A549 (cell line): ENCODE results near the gene CNTNAP2. TPM values are rescaled to one million over a fixed set of nuclear protein-coding genes. Genes with fewer than 3 reads are reported as not detected.

Experiments used
- ATAC-seq, 2 experiments: fragments of 200-7000 bp in 1 of 2; fragments of >200 bp in 1 of 2; cut with Nextera tagmentation in 1 of 2; cut with Tn5 transposase in 1 of 2; 3 replicates each; pipeline versions ENCODE4 v1.8.0 to v1.9.1; 2018 to 2020; ENCODE audit warnings: mild to moderate bottlenecking in 1 of 2, moderate library complexity in 1 of 2
- CTCF ChIA-PET: fragments of 300-600 bp; sonication (Branson Sonifier 250); formaldehyde crosslinking; extraction: SDS; loops from one replicate; lab custom pipeline; 2021; ENCODE audit warnings: antibody characterized with exemption, inconsistent platforms; lab: Yijun Ruan, JAX
- POLR2A ChIA-PET: fragments of 350-600 bp; formaldehyde crosslinking; extraction: SDS; loops from one replicate; lab custom pipeline; 2021; ENCODE audit warnings: antibody characterized with exemption, inconsistent platforms; lab: Yijun Ruan, JAX
- DNase-seq, 2 experiments: peaks; one replicate each; pipeline versions ENCODE4 v3.0.0 to v3.0.0-alpha.2; 2011 to 2016; ENCODE audit warnings: low read depth in 1 of 2, low spot score in 1 of 2
- FAIRE-seq: peaks from 2 replicates; lab custom pipeline; 2011; peaks lifted over from hg19 to GRCh38; lab: Jason Lieb, UNC
- H3K27ac ChIP-seq, 2 experiments: fragments of >200 bp; sonication (Bioruptor Twin); formaldehyde crosslinking; 3 replicates each; pipeline ENCODE4 v1.5.1; 2016 to 2017
- H3K4me1 ChIP-seq: fragments of >200 bp; sonication (Bioruptor Twin); formaldehyde crosslinking; 3 replicates; pipeline ENCODE4 v1.6.1; 2016
- H3K4me2 ChIP-seq: fragments of >200 bp; sonication (Bioruptor Twin); formaldehyde crosslinking; 3 replicates; pipeline ENCODE4 v1.6.1; 2016
- H3K4me3 ChIP-seq: fragments of >200 bp; sonication (Bioruptor Twin); formaldehyde crosslinking; 3 replicates; pipeline ENCODE4 v1.5.1; 2016
- H3K9me3 ChIP-seq: fragments of >200 bp; sonication (Bioruptor Twin); formaldehyde crosslinking; 3 replicates; pipeline ENCODE4 v1.6.1; 2016
- CBX8 ChIP-seq: fragments of 200-600 bp; sonication (generic); IDR thresholded peaks from 2 replicates; pipeline ENCODE4 v1.6.1; 2016
- EHF ChIP-seq: fragments of 250-450 bp; sonication (Bioruptor Pico); IDR thresholded peaks from 2 replicates; pipeline ENCODE4 v1.5.0; 2020; ENCODE audit warnings: mild to moderate bottlenecking
- EHMT2 ChIP-seq: fragments of 200-600 bp; sonication (generic); IDR thresholded peaks from 2 replicates; pipeline ENCODE4 v1.6.1; 2016; ENCODE audit warnings: antibody characterized with exemption, low read depth, mild to moderate bottlenecking, moderate library complexity
- EP300 ChIP-seq, 2 experiments: fragments of >200 bp; sonication (Bioruptor Twin); formaldehyde crosslinking; IDR thresholded peaks; 2 replicates in 1 of 2; 3 replicates in 1 of 2; pipeline ENCODE4 v1.6.1; 2016 to 2017
- FOXS1 ChIP-seq: fragments of 250-450 bp; sonication (Bioruptor Pico); IDR thresholded peaks from 2 replicates; pipeline ENCODE4 v1.5.0; 2020; ENCODE audit warnings: mild to moderate bottlenecking, moderate library complexity
- HOXA7 ChIP-seq: fragments of 250-450 bp; sonication (Bioruptor Pico); IDR thresholded peaks from 2 replicates; pipeline ENCODE4 v1.5.0; 2020; ENCODE audit warnings: mild to moderate bottlenecking, moderate library complexity
- MAFK ChIP-seq: fragments of 450-650 bp; IDR thresholded peaks from 2 replicates; pipeline ENCODE4 v1.6.1; 2014; ENCODE audit not compliant: partially characterized antibody
- NFE2L2 ChIP-seq: fragments of 150-350 bp; conservative IDR thresholded peaks from 2 replicates; pipeline ENCODE4 v1.6.1; 2014; ENCODE audit warnings: low read length
- PHF8 ChIP-seq: fragments of 200-600 bp; sonication (generic); IDR thresholded peaks from 2 replicates; pipeline ENCODE4 v1.6.1; 2016; ENCODE audit warnings: low read depth, mild to moderate bottlenecking, antibody characterized with exemption, moderate library complexity, borderline replicate concordance
- POLR2A ChIP-seq: IDR thresholded peaks from 2 replicates; pipeline ENCODE4 v1.6.1; 2012; ENCODE audit warnings: mild to moderate bottlenecking, low read length
- RAD21 ChIP-seq, 2 experiments: fragments of >200 bp in 1 of 2; sonication (Bioruptor Twin) in 1 of 2; formaldehyde crosslinking in 1 of 2; IDR thresholded peaks in 1 of 2; conservative IDR thresholded peaks in 1 of 2; 2 replicates in 1 of 2; 3 replicates in 1 of 2; pipeline ENCODE4 v1.6.1; 2012 to 2018; ENCODE audit warnings: inconsistent platforms in 1 of 2
- RARB ChIP-seq: fragments of 250-450 bp; sonication (Bioruptor Pico); IDR thresholded peaks from 2 replicates; pipeline ENCODE4 v1.8.0; 2021; ENCODE audit warnings: mild to moderate bottlenecking, moderate library complexity
- SMC3 ChIP-seq: fragments of >200 bp; sonication (Bioruptor Twin); formaldehyde crosslinking; IDR thresholded peaks from 3 replicates; pipeline ENCODE4 v1.6.1; 2018; ENCODE audit warnings: inconsistent platforms
- SREBF2 ChIP-seq: fragments of 450-650 bp; IDR thresholded peaks from 2 replicates; pipeline ENCODE4 v1.6.1; 2014; ENCODE audit warnings: mild to moderate bottlenecking, moderate library complexity
- TP53 ChIP-seq: fragments of 250-450 bp; sonication (Bioruptor Pico); IDR thresholded peaks from 2 replicates; pipeline ENCODE4 v1.5.0; 2021; ENCODE audit warnings: mild to moderate bottlenecking, moderate library complexity
- ZFP36 ChIP-seq: fragments of 450-650 bp; IDR thresholded peaks from 2 replicates; pipeline ENCODE4 v1.6.1; 2014; ENCODE audit warnings: borderline replicate concordance; ENCODE audit not compliant: partially characterized antibody
- WGBS: methylation state at CpG from one replicate; pipeline ENCODE4 v1.1.6; 2017; ENCODE audit errors: missing lambda C conversion rate; 5-methylcytosine and 5-hydroxymethylcytosine counted together
- polyA plus RNA-seq, 4 experiments: library from polyadenylated mRNA; depleted of rRNA in 3 of 4; stranded (reverse); fragments of >200 nt; fragmentation: RNase III in 1 of 4; extraction: RNeasy Plus Mini Kit Qiagen cat#74134 plus additional on column Dnase treatment in 1 of 4; gene quantifications; 2 replicates in 3 of 4; 3 replicates in 1 of 4; pipeline ENCODE4 v1.2.3, GENCODE V29; 2011 to 2017
- TF ChIP-seq, protein P1 (sequence below): fragments of 250-450 bp; sonication (Bioruptor Pico); IDR thresholded peaks from 2 replicates; pipeline ENCODE4 v1.5.0; 2020; ENCODE audit warnings: low read depth, mild to moderate bottlenecking, moderate library complexity
- TF ChIP-seq, protein P2 (sequence below): fragments of 200-600 bp; sonication (generic); IDR thresholded peaks from 2 replicates; pipeline ENCODE4 v1.6.1; 2016; ENCODE audit warnings: antibody characterized with exemption, mild to moderate bottlenecking, moderate library complexity
- TF ChIP-seq, protein P3 (sequence below): fragments of >200 bp; sonication (Bioruptor Twin); formaldehyde crosslinking; IDR thresholded peaks from 3 replicates; pipeline ENCODE4 v1.6.1; 2016
- TF ChIP-seq, protein P4 (sequence below): fragments of >200 bp; sonication (Bioruptor Twin); formaldehyde crosslinking; IDR thresholded peaks from 2 replicates; pipeline ENCODE4 v1.6.1; 2016

The CNTNAP2 gene
- polyA plus RNA-seq, 2 of the 4 experiments (the other 2 are of a cell fraction), result 0.05 to 0.13 TPM

DNA sequence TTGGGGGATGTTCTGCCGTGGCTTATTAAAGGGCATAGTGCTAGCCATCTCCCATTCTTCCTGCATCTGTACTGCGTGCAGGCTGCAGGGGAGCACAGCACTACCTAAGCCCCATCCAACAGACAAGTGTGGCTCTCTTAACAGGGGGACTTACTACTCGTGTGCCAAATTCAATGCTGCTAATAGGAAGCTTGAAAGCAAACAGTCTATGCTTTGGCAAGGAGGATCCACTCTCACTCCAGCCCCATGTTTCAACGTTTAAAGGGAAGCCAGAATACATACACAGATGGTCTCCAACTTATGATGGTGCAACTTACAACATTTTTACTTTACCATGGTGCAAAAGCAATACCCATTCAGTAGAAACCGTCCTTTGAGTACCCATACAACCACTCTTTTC, 2245.9 kb downstream of the CNTNAP2 start:
- no peak overlapping the region for H3K27ac ChIP-seq
- 5% methylated on average over 3 of the region's 5 CpGs for WGBS
- POLR2A ChIA-PET, result no interaction called here
- CTCF ChIA-PET, result no interaction called here
- no peak overlapping the region for H3K4me3 ChIP-seq
- DNase-seq, result no peak
- no peak for FAIRE-seq
- ATAC-seq, result no peak
- H3K4me1 ChIP-seq, result no peaks in the 10 kb centered on the region
- no peak overlapping the region for H3K4me2 ChIP-seq
- no peaks in the 10 kb centered on the region for H3K9me3 ChIP-seq
- no peak for TF ChIP-seq SMC3

DNA sequence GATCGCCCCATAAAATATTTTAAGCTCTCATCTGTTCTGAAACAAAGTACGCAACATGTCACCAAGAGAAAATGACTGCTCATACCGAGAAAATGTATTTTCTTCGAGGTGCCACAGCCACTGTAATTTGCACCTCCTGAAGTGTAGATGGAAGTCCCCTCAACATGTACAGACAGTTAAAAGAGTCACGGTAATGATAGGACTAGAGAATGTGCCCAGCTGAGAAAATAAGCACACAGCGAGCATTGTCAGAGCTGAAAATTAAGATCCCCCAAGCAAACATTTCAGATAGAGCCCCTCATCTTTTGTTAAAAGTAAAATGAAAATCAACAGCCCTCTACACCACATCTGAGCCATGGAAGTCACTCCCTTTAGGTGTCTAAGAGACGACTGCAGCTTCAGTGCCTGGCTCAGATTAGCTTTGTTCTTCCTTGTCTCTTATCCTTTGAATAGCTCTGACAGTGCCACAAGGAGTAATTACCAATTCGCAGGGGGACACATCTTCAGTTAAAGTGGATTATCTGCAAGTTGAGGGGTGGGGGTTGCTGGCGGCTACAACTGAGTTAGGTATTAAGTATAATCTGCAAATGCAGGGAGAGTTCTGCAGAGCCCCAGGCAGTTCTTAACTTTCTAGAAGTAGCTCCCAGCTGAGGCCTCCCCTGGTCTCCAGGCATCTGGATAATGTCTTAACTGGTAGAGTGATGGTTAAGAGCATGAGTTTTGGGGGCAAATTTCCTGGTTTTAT, 2251.3 kb downstream of the CNTNAP2 start:
- Histone ChIP-seq H3K4me1 (no peaks in the 10 kb centered on the region), H3K4me3 (no peak overlapping the region), H3K9me3 (no peaks in the 10 kb centered on the region), H3K27ac (no peak overlapping the region), H3K4me2 (no peak overlapping the region)
- FAIRE-seq, result no peak
- no peak for DNase-seq
- WGBS, result 52% methylated on average over 9 of the region's 9 CpGs
- CTCF ChIA-PET, result no interaction called here
- no peak for ATAC-seq
- POLR2A ChIA-PET, result no interaction called here
- TF ChIP-seq EHF (CRISPR knock-in tag) (no peak), RARB (CRISPR knock-in tag) (no peak), POLR2A (no peak), ZFP36 (no peak), TP53 (CRISPR knock-in tag) (no peak), SMC3 (no peak), FOXS1 (CRISPR knock-in tag) (no peak), SREBF2 (no peak), NFE2L2 (no peak)
- TF ChIP-seq, protein P1, sequence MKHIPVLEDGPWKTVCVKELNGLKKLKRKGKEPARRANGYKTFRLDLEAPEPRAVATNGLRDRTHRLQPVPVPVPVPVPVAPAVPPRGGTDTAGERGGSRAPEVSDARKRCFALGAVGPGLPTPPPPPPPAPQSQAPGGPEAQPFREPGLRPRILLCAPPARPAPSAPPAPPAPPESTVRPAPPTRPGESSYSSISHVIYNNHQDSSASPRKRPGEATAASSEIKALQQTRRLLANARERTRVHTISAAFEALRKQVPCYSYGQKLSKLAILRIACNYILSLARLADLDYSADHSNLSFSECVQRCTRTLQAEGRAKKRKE (CRISPR knock-in tag), result no peak

DNA sequence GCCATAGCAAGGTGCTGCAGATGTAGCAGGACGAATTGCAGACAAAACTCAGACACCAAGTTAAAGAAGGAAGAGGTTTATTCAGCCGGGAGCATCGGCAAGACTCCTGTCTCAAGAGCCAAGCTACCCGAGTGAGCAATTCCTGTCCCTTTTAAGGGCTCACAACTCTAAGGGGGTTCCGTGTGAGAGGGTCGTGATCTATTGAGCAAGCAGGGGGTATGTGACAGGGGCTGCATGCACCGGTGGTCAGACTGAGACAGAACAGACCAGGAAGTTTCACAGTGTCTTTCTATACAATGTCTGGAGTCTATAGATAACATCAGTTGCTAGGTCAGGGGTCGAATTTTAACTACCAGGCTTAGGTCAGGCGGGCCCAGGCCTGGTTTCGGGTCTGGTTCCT, 2252.0 kb downstream of the CNTNAP2 start:
- ChIA-PET POLR2A (no interaction called here), CTCF (no interaction called here)
- WGBS, result 31% methylated on average over 10 of the region's 10 CpGs
- Histone ChIP-seq H3K4me1 (no peaks in the 10 kb centered on the region), H3K4me3 (no peak overlapping the region), H3K27ac (no peak overlapping the region), H3K4me2 (no peak overlapping the region), H3K9me3 (no peaks in the 10 kb centered on the region)
- no peak for FAIRE-seq
- no peak for TF ChIP-seq MAFK
- TF ChIP-seq, protein P2, sequence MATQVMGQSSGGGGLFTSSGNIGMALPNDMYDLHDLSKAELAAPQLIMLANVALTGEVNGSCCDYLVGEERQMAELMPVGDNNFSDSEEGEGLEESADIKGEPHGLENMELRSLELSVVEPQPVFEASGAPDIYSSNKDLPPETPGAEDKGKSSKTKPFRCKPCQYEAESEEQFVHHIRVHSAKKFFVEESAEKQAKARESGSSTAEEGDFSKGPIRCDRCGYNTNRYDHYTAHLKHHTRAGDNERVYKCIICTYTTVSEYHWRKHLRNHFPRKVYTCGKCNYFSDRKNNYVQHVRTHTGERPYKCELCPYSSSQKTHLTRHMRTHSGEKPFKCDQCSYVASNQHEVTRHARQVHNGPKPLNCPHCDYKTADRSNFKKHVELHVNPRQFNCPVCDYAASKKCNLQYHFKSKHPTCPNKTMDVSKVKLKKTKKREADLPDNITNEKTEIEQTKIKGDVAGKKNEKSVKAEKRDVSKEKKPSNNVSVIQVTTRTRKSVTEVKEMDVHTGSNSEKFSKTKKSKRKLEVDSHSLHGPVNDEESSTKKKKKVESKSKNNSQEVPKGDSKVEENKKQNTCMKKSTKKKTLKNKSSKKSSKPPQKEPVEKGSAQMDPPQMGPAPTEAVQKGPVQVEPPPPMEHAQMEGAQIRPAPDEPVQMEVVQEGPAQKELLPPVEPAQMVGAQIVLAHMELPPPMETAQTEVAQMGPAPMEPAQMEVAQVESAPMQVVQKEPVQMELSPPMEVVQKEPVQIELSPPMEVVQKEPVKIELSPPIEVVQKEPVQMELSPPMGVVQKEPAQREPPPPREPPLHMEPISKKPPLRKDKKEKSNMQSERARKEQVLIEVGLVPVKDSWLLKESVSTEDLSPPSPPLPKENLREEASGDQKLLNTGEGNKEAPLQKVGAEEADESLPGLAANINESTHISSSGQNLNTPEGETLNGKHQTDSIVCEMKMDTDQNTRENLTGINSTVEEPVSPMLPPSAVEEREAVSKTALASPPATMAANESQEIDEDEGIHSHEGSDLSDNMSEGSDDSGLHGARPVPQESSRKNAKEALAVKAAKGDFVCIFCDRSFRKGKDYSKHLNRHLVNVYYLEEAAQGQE, result no peak
- TF ChIP-seq RAD21 (conservative IDR thresholded peaks at IDR 0.05 in 1 of 2, IDR thresholded peaks at IDR 0.05 in 1 of 2), result no peak
- TF ChIP-seq EP300 (IDR thresholded peaks at IDR 0.05), result no peak
- no peak for TF ChIP-seq PHF8
- TF ChIP-seq, protein P3, sequence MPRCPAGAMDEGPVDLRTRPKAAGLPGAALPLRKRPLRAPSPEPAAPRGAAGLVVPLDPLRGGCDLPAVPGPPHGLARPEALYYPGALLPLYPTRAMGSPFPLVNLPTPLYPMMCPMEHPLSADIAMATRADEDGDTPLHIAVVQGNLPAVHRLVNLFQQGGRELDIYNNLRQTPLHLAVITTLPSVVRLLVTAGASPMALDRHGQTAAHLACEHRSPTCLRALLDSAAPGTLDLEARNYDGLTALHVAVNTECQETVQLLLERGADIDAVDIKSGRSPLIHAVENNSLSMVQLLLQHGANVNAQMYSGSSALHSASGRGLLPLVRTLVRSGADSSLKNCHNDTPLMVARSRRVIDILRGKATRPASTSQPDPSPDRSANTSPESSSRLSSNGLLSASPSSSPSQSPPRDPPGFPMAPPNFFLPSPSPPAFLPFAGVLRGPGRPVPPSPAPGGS, result no peak
- TF ChIP-seq, protein P4, sequence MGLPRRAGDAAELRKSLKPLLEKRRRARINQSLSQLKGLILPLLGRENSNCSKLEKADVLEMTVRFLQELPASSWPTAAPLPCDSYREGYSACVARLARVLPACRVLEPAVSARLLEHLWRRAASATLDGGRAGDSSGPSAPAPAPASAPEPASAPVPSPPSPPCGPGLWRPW, result no peak
- TF ChIP-seq EHF (CRISPR knock-in tag), result no peak
- TF ChIP-seq CBX8, result no peak
- TF ChIP-seq HOXA7 (CRISPR knock-in tag), result no peak
- TF ChIP-seq EHMT2, result no peak
- ATAC-seq, result no peak
- DNase-seq, result no peak
